HG02884 (cell line): ENCODE measurements around the gene MUC12.
"Not testable (repeated sequence)": the region's sequence is repeated elsewhere in the genome, so short reads cannot be mapped to it uniquely, and the experiment has no call there.

Source experiments
- ATAC-seq: cut with Tn5 transposase; IDR thresholded peaks from one replicate; pipeline ENCODE4 v1.9.1; 2021; ENCODE audit warnings: mild to moderate bottlenecking, moderate library complexity; ENCODE audit not compliant: unreplicated experiment

The MUC12 gene

GRCh38 chr7:100985033-100985797 is 15.8 kb downstream of the MUC12 start:
- not testable (repeated sequence) for ATAC-seq

GRCh38 chr7:100991631-100992030 is 22.3 kb downstream of the MUC12 start:
- ATAC-seq, result no peak

GRCh38 chr7:100992280-100992679 is 22.9 kb downstream of the MUC12 start:
- ATAC-seq, result not testable (repeated sequence)

- not testable (repeated sequence) for ATAC-seq
These were observed 25.3 kb downstream of the MUC12 start for GRCh38 chr7:100994671-100995070.

GRCh38 chr7:100998530-100998929 is 29.2 kb downstream of the MUC12 start:
- ATAC-seq, result not testable (repeated sequence)

- ATAC-seq, result not testable (repeated sequence)
These were observed 30.0 kb downstream of the MUC12 start for GRCh38 chr7:100999334-100999733.

- ATAC-seq, result not testable (repeated sequence)
These were observed 30.7 kb downstream of the MUC12 start for GRCh38 chr7:101000025-101000424.

GRCh38 chr7:101002333-101002732 is 33.0 kb downstream of the MUC12 start:
- ATAC-seq, result not testable (repeated sequence)

- ATAC-seq, result not testable (repeated sequence)
These were observed 38.0 kb downstream of the MUC12 start for GRCh38 chr7:101007361-101007760.

GRCh38 chr7:101009629-101010028 is 40.3 kb downstream of the MUC12 start:
- ATAC-seq, result no peak

GRCh38 chr7:101012931-101013330 is 43.6 kb downstream of the MUC12 start:
- no peak for ATAC-seq

GRCh38 chr7:101015626-101016025 is 46.3 kb downstream of the MUC12 start:
- ATAC-seq, result no peak

GRCh38 chr7:101017064-101017777 is 47.9 kb downstream of the MUC12 start:
- ATAC-seq, result peak; percentile 73

GRCh38 chr7:101018271-101019167 is 49.2 kb downstream of the MUC12 start:
- no peak for ATAC-seq

GRCh38 chr7:101020444-101020843 is 51.1 kb downstream of the MUC12 start:
- no peak for ATAC-seq

GRCh38 chr7:101021703-101022102 is 52.3 kb downstream of the MUC12 start:
- no peak for ATAC-seq

GRCh38 chr7:101023839-101024238 is 54.5 kb downstream of the MUC12 start:
- ATAC-seq, result no peak

- no peak for ATAC-seq
These were observed 61.7 kb downstream of the MUC12 start for GRCh38 chr7:101031082-101031481.

GRCh38 chr7:101035941-101036340 is 66.6 kb downstream of the MUC12 start:
- no peak for ATAC-seq

GRCh38 chr7:101041283-101041682 is 71.9 kb downstream of the MUC12 start:
- not testable (repeated sequence) for ATAC-seq

GRCh38 chr7:101058355-101058754 is 89.0 kb downstream of the MUC12 start:
- no peak for ATAC-seq
